ENCODE data around the gene RAB14.
"Not testable (repeated sequence)": the region's sequence is repeated elsewhere in the genome, so short reads cannot be mapped to it uniquely, and the experiment has no call there.

Gene RAB14

GRCh38 chr9:121156263-121156731, 45.4 kb downstream of the RAB14 start:
- DNase-seq (ENCODE audit: low spot score), result peak; percentile 71

GRCh38 chr9:121154782-121155181, 46.9 kb downstream of the RAB14 start:
- no peak for DNase-seq (ENCODE audit: low spot score)

- DNase-seq (ENCODE audit: low spot score), result no peak
These were observed 48.0 kb downstream of the RAB14 start for GRCh38 chr9:121153642-121154041.

GRCh38 chr9:121150188-121150587, 51.5 kb downstream of the RAB14 start:
- no peak for DNase-seq (ENCODE audit: low spot score)

GRCh38 chr9:121144482-121144881, 57.2 kb downstream of the RAB14 start:
- no peak for DNase-seq (ENCODE audit: low spot score)

GRCh38 chr9:121143771-121144170, 57.9 kb downstream of the RAB14 start:
- no peak for DNase-seq (ENCODE audit: low spot score)

- DNase-seq (ENCODE audit: low spot score), result no peak
These were observed 60.0 kb downstream of the RAB14 start for GRCh38 chr9:121141706-121142105.

GRCh38 chr9:121141306-121141705, 60.4 kb downstream of the RAB14 start:
- DNase-seq (ENCODE audit: low spot score), result no peak

- no peak for DNase-seq (ENCODE audit: low spot score)
These were observed 61.5 kb downstream of the RAB14 start for GRCh38 chr9:121140162-121140561.

GRCh38 chr9:121138973-121139372, 62.7 kb downstream of the RAB14 start:
- DNase-seq (ENCODE audit: low spot score), result no peak

GRCh38 chr9:121138561-121138960, 63.1 kb downstream of the RAB14 start:
- DNase-seq (ENCODE audit: low spot score), result no peak

GRCh38 chr9:121135642-121136041, 66.0 kb downstream of the RAB14 start:
- no peak for DNase-seq (ENCODE audit: low spot score)

- no peak for DNase-seq (ENCODE audit: low spot score)
These were observed 68.4 kb downstream of the RAB14 start for GRCh38 chr9:121133104-121133816.

GRCh38 chr9:121129384-121129783, 72.3 kb downstream of the RAB14 start:
- not testable (repeated sequence) for DNase-seq (ENCODE audit: low spot score)
